SH-SY5Y (cell line): ENCODE results near the gene RAB13.

Experiments used
- GATA2 ChIP-seq: IDR thresholded peaks from 2 replicates; pipeline ENCODE4 v1.6.1; 2011; ENCODE audit warnings: mild to moderate bottlenecking, low read depth, low read length
- GATA3 ChIP-seq: IDR thresholded peaks from 2 replicates; pipeline ENCODE4 v1.6.1; 2011; ENCODE audit warnings: low read depth, mild to moderate bottlenecking, low read length, moderate library complexity

- no peak for TF ChIP-seq GATA2
- no peak for TF ChIP-seq GATA3
Measured at GRCh38 chr1:153942766-153943549, 43.2 kb downstream of the RAB13 start.
